HL-60 (cell line): ENCODE measurements around the gene TPX2.

ENCODE experiments used
- DNase-seq, 2 experiments: peaks; one replicate each; pipeline ENCODE4 v3.0.0-alpha.2; 2010 to 2020; ENCODE audit warnings: low read depth in 1 of 2, low spot score in 1 of 2
- H3K27ac ChIP-seq: fragments of 250-450 bp; sonication (Bioruptor Pico); replicated peaks from 2 replicates; pipeline ENCODE4 v1.5.1; 2020; ENCODE audit warnings: mild to moderate bottlenecking, moderate library complexity
- H3K27me3 ChIP-seq: fragments of 250-450 bp; sonication (Bioruptor Pico); 2 replicates; pipeline ENCODE4 v1.5.1; 2021; ENCODE audit warnings: mild to moderate bottlenecking, moderate library complexity; ENCODE audit not compliant: insufficient read depth, poor library complexity, severe bottlenecking
- H3K4me3 ChIP-seq: replicated peaks from 2 replicates; pipeline ENCODE4 v1.5.1; 2011; ENCODE audit warnings: mild to moderate bottlenecking, control low read depth, low read length; ENCODE audit not compliant: insufficient read depth
- GABPA ChIP-seq: IDR thresholded peaks from 2 replicates; pipeline ENCODE4 v1.6.1; 2012; ENCODE audit warnings: low read depth
- POLR2AphosphoS5 ChIP-seq: IDR thresholded peaks from 2 replicates; pipeline ENCODE4 v1.6.1; 2012; ENCODE audit warnings: low read depth
- SPI1 ChIP-seq: IDR thresholded peaks from 2 replicates; pipeline ENCODE4 v1.6.1; 2012; ENCODE audit warnings: low read depth, mild to moderate bottlenecking, borderline replicate concordance
- TF ChIP-seq, protein P1 (sequence below): IDR thresholded peaks from one replicate; pipeline ENCODE4 v1.5.1; 2011; ENCODE audit warnings: low read length, control low read depth, inconsistent platforms; ENCODE audit not compliant: insufficient read depth
- TF ChIP-seq, protein P2 (sequence below): IDR thresholded peaks from 2 replicates; pipeline ENCODE4 v1.6.1; 2012; ENCODE audit warnings: low read depth; ENCODE audit not compliant: insufficient replicate concordance

Gene TPX2

DNA sequence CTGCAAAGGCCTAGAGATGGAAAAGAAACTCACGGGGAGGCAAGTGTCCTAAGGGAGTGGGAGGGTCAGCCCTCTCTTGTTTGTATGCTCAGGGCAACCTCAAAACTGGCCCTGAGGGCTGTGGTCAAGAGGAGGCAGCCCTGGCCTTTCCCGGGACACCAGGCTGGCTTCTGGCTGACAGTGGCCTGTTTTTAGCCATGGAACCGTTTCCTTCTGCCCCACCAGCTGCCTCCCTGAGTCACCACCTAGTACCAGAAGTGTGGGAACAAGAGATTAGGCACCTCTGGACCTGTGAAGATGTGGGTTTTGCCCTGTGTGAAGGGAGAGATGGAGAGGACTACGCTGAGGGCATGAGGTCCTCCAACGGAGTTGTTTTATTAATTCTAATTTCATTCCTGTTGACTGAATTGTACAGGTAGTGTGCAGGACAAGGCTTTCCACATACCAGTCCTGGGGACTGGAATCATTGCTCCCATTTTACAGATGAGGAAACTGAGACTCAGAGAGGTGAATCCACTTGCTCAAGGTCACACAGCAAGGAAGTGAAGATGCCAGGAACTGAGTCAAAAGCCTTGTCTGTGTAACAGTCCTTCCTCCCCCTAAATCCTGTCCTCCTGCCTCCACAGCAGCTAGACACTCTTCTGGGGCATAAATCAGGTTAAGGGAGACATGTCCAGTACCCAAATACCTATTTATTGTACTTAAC lies 100.8 kb downstream of the TPX2 start:
- H3K27me3 ChIP-seq = no peaks in the 10 kb centered on the region
- H3K27ac ChIP-seq = no peak overlapping the region
- no peak overlapping the region for H3K4me3 ChIP-seq
- DNase-seq = no peak
- TF ChIP-seq, protein P1, sequence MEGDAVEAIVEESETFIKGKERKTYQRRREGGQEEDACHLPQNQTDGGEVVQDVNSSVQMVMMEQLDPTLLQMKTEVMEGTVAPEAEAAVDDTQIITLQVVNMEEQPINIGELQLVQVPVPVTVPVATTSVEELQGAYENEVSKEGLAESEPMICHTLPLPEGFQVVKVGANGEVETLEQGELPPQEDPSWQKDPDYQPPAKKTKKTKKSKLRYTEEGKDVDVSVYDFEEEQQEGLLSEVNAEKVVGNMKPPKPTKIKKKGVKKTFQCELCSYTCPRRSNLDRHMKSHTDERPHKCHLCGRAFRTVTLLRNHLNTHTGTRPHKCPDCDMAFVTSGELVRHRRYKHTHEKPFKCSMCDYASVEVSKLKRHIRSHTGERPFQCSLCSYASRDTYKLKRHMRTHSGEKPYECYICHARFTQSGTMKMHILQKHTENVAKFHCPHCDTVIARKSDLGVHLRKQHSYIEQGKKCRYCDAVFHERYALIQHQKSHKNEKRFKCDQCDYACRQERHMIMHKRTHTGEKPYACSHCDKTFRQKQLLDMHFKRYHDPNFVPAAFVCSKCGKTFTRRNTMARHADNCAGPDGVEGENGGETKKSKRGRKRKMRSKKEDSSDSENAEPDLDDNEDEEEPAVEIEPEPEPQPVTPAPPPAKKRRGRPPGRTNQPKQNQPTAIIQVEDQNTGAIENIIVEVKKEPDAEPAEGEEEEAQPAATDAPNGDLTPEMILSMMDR = no peak
- TF ChIP-seq, protein P2, sequence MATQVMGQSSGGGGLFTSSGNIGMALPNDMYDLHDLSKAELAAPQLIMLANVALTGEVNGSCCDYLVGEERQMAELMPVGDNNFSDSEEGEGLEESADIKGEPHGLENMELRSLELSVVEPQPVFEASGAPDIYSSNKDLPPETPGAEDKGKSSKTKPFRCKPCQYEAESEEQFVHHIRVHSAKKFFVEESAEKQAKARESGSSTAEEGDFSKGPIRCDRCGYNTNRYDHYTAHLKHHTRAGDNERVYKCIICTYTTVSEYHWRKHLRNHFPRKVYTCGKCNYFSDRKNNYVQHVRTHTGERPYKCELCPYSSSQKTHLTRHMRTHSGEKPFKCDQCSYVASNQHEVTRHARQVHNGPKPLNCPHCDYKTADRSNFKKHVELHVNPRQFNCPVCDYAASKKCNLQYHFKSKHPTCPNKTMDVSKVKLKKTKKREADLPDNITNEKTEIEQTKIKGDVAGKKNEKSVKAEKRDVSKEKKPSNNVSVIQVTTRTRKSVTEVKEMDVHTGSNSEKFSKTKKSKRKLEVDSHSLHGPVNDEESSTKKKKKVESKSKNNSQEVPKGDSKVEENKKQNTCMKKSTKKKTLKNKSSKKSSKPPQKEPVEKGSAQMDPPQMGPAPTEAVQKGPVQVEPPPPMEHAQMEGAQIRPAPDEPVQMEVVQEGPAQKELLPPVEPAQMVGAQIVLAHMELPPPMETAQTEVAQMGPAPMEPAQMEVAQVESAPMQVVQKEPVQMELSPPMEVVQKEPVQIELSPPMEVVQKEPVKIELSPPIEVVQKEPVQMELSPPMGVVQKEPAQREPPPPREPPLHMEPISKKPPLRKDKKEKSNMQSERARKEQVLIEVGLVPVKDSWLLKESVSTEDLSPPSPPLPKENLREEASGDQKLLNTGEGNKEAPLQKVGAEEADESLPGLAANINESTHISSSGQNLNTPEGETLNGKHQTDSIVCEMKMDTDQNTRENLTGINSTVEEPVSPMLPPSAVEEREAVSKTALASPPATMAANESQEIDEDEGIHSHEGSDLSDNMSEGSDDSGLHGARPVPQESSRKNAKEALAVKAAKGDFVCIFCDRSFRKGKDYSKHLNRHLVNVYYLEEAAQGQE = no peak
- TF ChIP-seq GABPA (no peak), POLR2AphosphoS5 (no peak), SPI1 (no peak)

DNA sequence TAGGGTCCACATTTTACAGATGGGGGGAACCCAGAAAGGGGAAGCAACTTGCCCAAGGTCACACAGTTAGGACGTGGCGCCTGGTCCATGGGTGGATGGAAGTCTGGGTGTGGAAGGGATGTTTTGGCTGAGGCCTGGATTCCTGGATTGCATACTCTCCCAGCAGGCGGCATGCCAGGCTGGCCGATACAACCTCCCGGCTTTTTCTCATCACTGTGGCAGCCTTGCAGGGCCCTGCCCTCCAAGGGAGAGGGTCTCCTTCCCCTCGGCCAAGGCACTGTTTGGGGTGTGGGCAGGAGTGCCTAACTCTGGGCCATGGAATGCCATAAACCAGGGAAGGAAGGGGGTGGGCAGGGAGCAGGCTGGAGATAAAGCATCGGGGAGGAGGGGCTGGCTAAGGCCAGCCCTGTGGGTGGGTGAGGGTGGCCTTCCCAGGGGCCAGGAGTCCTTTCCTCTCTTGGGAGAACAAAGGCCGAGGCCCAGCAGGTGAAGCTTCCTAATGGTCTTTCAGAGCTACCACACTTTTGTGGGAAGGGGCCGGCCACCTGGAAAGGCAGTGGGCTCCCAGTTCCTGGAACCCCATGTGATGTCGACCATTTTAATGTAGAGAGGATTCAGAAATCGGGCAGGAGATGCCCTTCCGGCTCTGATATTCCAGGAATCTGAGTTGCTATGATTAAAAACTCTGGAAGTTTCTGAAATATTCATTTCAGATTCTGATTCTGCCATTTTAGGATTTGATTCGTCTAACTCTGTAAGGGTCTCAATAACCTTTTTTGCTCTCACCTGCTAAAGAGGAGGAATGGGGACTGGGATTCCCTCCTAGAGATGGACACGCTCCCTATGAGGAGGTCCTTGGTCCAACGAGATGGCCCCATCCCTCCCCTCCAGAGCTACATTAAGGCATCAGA lies 102.1 kb downstream of the TPX2 start:
- no peaks in the 10 kb centered on the region for H3K27me3 ChIP-seq
- no peak overlapping the region for H3K27ac ChIP-seq
- no peak overlapping the region for H3K4me3 ChIP-seq
- TF ChIP-seq, protein P1 = no peak
- no peak for DNase-seq

DNA sequence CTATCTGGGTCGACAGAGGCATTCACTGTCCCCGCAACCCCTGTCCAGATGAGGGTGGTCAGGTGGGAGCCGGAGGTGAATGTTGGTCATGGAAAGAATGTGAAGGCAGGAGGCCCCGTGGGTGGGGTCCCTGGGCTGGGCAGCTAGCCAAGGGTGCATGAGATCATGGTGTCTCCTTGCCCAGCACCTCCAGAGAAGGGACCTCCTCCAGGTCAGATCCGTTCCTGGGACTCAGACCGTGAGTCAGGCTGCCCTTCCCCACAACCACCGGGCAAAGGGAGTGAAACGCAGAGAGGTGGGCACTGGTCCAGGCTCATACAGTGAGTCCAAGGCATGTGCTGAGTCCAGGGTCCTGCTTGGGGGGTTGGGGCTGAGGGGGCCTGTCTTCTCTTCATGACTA lies 102.8 kb downstream of the TPX2 start:
- Histone ChIP-seq H3K27ac (no peak overlapping the region), H3K27me3 (no peaks in the 10 kb centered on the region), H3K4me3 (no peak overlapping the region)
- TF ChIP-seq, protein P2 = no peak
- TF ChIP-seq, protein P1 = no peak
- TF ChIP-seq POLR2AphosphoS5 (no peak), SPI1 (no peak), GABPA (no peak)
- DNase-seq = no peak
